EL (cell line): ENCODE measurements around the gene PPP1R12C.
A peak's percentile ranks its signal among the peaks of the same experiment; 100 is the strongest.

Experiments
- DNase-seq: peaks from one replicate; pipeline ENCODE4 v3.0.0-alpha.2; 2016

The PPP1R12C gene

GRCh38 chr19:55146078-55146704, 28.8 kb upstream of the PPP1R12C start:
- peak; percentile 55 for DNase-seq

DNA sequence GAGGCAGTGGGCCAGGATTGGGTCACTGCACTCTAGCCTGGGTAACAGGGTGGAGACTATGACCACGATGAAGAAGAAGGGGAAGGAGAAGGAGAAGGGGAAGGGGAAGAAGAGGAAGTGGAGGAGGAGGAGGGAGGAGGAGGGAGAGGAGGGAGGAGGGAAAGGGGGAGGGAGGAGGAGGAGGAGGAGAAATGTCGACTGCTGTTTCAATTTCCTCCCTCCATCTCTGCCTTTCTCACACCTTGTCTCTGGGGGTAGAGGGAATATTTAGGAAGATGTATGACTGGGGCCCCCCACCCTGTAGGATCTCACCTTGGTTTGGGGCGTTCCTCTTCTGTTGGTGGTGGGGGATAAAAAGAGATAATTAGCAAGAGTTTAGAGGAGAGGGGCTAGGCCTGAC, 27.8 kb upstream of the PPP1R12C start:
- no peak for DNase-seq

- no peak for DNase-seq
Measured at GRCh38 chr19:55141696-55142095, 24.3 kb upstream of the PPP1R12C start.

- DNase-seq: no peak
Measured at GRCh38 chr19:55137915-55138314, 20.5 kb upstream of the PPP1R12C start.

GRCh38 chr19:55136399-55137102, 19.1 kb upstream of the PPP1R12C start:
- no peak for DNase-seq

DNA sequence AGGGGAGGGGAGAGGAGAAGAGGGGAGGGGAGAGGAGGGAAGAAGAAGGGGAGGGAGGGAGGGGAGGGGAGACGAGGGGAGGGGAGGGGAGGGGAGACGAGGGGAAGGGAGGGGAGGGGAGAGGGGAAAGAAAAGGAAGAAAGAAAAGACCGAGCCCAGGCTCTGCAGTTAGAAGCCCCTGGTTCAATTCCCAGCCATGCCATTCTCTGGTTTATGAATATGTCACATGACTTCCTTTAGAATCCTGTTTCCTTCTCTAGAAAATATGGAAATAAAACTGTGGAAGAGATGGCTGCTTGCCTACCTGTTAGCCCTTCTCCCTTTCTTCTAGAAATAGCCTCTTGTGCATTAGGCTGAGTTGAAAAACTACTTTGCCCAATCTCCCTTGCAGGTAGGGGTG, 17.3 kb upstream of the PPP1R12C start:
- no peak for DNase-seq

DNA sequence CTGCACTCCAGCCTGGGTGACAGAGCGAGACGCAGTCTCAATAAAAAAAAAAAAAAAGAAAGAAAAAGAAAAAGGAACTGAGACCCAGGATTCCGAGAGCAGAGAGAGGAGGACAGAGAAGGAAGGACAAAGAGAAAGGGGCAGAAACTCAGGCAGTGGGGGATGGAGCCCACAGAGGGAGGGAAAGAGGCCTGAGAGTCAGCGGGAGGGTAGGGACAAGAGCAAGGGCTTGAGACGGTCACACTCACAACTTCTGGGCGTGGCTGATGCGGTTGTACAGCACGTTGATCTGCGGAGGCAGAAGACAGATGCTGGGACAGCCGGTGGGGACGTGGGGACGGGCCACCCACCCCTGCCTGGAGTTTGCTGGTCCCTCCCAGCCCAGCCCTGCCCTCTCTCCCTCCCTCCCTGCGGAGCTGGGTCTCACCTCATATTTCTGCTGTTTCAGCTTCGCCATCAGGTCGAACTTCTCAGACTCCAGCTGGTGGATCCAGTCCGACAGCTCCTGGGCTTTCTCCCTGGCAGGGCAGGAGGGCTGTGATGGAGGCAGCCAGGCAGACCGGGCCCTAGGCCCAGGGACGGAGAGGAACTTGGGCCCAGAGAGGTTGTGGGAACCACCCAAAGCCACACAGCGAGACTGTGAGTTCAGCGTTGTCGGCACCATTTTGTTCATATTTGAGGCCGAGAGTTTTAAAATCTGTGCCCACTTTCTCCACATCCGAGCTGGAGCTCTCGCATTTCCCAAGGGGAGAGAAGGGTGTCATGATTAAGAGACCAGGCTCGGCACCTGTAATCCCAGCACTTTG, 16.4 kb upstream of the PPP1R12C start:
- DNase-seq: no peak

DNA sequence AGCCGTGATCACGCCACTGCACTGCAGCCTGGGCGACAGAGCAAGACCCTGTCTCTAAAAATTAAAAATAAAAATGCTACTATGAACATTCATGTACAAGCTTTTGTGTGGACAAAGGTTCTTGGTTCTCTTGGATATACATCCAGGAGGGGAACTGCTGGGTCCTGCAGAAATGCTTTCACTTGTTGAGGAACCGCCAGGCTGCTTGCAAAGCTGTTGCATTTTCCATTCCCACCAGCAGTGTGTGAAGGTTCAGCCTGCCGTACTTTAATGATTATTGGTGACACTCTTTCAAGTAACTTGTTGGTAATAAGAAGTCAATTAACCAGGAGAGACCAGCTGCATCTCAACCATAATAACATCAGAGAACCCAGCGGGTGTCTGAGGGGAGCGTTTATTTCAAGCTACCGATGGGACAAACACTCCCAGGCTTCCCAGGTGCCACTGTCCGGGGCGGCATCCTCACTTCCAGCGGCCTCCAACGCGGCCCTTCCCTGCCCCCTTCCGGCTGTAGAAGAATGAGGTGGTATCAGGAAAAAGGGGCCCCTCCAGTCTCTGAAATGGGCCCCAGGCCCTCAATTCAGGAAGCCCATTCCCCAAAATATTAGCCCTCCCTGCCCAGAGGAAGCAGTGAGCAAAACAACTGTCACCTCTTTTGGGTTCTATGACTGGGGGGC, 15.2 kb upstream of the PPP1R12C start:
- DNase-seq: no peak

- DNase-seq: no peak
Measured at GRCh38 chr19:55131421-55131820, 14.0 kb upstream of the PPP1R12C start.

- DNase-seq: no peak
Measured at GRCh38 chr19:55119053-55119452, 1.6 kb upstream of the PPP1R12C start.

- no peak for DNase-seq
Measured at GRCh38 chr19:55118401-55118991, 1.1 kb upstream of the PPP1R12C start.

- DNase-seq: peak; percentile 99
Measured at GRCh38 chr19:55117663-55118391, 390 bp upstream of the PPP1R12C start.

DNA sequence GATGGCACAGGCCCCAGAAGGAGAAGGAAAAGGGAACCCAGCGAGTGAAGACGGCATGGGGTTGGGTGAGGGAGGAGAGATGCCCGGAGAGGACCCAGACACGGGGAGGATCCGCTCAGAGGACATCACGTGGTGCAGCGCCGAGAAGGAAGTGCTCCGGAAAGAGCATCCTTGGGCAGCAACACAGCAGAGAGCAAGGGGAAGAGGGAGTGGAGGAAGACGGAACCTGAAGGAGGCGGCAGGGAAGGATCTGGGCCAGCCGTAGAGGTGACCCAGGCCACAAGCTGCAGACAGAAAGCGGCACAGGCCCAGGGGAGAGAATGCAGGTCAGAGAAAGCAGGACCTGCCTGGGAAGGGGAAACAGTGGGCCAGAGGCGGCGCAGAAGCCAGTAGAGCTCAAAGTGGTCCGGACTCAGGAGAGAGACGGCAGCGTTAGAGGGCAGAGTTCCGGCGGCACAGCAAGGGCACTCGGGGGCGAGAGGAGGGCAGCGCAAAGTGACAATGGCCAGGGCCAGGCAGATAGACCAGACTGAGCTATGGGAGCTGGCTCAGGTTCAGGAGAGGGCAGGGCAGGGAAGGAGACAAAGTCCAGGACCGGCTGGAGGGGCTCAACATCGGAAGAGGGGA, 1.1 kb downstream of the PPP1R12C start:
- peak; percentile 76 for DNase-seq

DNA sequence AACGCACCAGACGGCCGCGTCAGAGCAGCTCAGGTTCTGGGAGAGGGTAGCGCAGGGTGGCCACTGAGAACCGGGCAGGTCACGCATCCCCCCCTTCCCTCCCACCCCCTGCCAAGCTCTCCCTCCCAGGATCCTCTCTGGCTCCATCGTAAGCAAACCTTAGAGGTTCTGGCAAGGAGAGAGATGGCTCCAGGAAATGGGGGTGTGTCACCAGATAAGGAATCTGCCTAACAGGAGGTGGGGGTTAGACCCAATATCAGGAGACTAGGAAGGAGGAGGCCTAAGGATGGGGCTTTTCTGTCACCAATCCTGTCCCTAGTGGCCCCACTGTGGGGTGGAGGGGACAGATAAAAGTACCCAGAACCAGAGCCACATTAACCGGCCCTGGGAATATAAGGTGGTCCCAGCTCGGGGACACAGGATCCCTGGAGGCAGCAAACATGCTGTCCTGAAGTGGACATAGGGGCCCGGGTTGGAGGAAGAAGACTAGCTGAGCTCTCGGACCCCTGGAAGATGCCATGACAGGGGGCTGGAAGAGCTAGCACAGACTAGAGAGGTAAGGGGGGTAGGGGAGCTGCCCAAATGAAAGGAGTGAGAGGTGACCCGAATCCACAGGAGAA, 1.9 kb downstream of the PPP1R12C start:
- DNase-seq: peak; percentile 46

DNA sequence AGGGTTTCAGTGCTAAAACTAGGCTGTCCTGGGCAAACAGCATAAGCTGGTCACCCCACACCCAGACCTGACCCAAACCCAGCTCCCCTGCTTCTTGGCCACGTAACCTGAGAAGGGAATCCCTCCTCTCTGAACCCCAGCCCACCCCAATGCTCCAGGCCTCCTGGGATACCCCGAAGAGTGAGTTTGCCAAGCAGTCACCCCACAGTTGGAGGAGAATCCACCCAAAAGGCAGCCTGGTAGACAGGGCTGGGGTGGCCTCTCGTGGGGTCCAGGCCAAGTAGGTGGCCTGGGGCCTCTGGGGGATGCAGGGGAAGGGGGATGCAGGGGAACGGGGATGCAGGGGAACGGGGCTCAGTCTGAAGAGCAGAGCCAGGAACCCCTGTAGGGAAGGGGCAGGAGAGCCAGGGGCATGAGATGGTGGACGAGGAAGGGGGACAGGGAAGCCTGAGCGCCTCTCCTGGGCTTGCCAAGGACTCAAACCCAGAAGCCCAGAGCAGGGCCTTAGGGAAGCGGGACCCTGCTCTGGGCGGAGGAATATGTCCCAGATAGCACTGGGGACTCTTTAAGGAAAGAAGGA, 2.8 kb downstream of the PPP1R12C start:
- DNase-seq: no peak

DNA sequence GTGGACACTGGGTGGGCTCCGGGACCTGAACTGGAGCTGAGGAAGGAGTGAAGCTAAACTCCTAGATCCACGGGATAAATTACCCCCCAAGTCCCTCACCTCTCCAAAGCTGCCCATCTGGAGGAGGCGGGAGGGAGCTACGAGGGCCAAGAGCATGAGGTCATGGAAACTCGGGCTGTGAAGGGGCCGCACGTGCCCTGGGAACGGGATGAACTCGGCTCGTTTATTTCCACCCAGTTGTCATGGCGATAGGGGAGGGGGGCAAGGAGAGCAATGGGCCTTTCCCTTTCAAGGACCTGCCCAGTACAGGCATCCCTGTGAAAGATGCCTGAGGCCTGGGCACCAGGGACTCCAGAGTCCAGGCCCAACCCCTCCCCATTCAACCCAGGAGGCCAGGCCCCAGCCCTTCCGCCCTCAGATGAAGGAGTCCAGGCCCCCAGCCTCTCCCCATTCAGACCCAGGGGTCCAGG, 3.8 kb downstream of the PPP1R12C start:
- peak; percentile 94 for DNase-seq

GRCh38 chr19:55112777-55113569, 4.5 kb downstream of the PPP1R12C start:
- peak; percentile 28 for DNase-seq

DNA sequence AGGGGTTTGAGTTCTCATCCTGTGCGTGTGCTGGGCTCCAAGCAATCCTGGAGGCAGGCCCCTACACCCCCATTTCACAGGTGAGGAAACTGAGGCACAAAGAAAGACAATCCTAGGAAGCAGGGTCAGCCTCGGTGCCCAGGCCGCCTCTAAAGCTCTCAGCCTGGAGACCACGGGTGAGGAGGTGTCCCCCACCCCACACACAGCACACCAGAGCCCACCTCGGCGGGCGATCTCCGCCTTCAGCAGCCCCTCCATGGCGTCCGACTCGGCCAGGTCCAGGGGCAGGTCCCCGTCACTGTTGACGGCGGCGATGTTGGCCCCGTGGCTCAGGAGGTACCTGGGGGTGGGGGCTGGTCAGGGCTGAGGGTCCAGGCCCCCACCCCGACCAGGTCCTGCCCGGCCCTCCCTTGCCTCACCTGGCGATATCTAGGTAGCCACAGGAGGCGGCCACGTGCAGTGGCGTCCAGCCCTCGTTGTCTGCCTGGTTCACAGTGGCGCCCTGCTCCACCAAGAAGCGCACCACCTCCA, 5.1 kb downstream of the PPP1R12C start:
- DNase-seq: no peak

DNA sequence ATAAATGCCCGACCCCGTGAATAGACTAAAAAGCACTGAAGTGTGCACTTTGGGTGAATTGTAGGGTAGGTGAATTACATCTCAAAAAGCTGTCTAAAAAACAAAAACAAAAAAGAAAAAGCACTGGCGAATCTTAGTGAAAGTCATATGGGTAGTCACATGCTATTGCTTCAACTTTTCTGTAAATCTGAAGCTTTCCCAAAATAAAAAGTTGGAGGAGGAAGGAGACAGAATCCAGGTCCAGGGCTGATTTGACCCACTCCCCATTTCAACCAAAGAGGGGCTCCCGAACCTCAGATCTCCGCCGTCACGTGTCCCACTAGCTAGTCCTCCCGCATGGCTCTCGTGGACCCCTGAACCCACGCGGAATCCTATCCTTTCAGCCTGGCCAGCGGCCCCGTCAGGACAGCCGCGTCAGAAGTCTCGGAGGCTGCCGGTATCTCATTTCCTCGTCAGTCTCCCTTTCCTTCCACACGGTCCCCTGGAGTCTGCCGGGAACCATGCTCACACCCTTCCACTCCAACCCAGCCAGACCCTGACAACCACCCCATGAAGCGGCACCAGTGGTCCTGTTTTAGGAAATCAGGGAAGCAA, 6.1 kb downstream of the PPP1R12C start:
- DNase-seq: no peak
